OCI-LY1 (cell line): ENCODE measurements around the gene INTS12.

Source experiments
- CTCF ChIP-seq: fragments of 200-600 bp; sonication (generic), shearing (Covaris generic); IDR thresholded peaks from 2 replicates; pipeline ENCODE4 v1.5.1; 2017; ENCODE audit warnings: mild to moderate bottlenecking, antibody characterized with exemption, low read length, moderate library complexity, mixed read lengths
- EZH2 ChIP-seq: fragments of 200-600 bp; sonication (generic), shearing (Covaris generic); IDR thresholded peaks from 2 replicates; pipeline ENCODE4 v1.8.0; 2017; ENCODE audit warnings: borderline replicate concordance, mixed run types, mild to moderate bottlenecking, antibody characterized with exemption, low read length, moderate library complexity, mixed read lengths

GRCh38 chr4:105661028-105661427 lies 47.5 kb downstream of the INTS12 start:
- TF ChIP-seq CTCF: no peak
- no peak for TF ChIP-seq EZH2
